ENCODE measurements around the gene PCDH15. TPM values are rescaled to one million over a fixed set of nuclear protein-coding genes. Genes with fewer than 3 reads are reported as not detected.

Gene PCDH15
- total RNA-seq, 1 experiment from 2014 or later: 0.59 TPM

DNA sequence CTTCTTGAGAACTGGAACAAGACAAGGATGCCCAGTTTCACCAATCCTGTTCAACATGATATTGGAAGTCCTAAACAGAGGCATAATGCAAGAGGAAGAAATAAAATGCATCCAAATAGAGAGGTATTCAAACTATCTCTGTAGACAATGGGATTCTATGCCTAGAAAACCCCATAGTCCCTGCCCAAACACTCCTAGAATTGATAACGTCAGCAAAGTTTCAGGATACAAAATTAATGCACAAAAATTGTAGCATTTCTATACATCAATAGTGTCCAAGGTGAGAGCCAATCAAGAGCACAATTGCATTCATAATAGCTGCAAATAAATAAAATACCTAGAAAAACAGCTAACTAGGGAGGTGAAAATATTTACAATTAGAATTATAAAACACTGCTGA, 72.5 kb downstream of the PCDH15 start:
- no peaks in the 10 kb centered on the region for H3K4me1 Mint-ChIP-seq
- H3K27me3 Mint-ChIP-seq (ENCODE audit: low read depth): no peaks in the 10 kb centered on the region
- H3K4me3 Mint-ChIP-seq: no peak overlapping the region
- CTCF ChIA-PET: no interaction called here
- H3K27ac Mint-ChIP-seq: no peak overlapping the region
- ATAC-seq (no peak), DNase-seq (ENCODE audit: low spot score) (no peak)
- POLR2A ChIA-PET: no interaction called here
- no peaks in the 10 kb centered on the region for H3K9me3 Mint-ChIP-seq
- H3K36me3 Mint-ChIP-seq: no peaks in the 10 kb centered on the region
- TF ChIP-seq SOX15 (CRISPR knock-in tag; IDR thresholded peaks at IDR 0.05): no peak
- TF ChIP-seq, protein P1, sequence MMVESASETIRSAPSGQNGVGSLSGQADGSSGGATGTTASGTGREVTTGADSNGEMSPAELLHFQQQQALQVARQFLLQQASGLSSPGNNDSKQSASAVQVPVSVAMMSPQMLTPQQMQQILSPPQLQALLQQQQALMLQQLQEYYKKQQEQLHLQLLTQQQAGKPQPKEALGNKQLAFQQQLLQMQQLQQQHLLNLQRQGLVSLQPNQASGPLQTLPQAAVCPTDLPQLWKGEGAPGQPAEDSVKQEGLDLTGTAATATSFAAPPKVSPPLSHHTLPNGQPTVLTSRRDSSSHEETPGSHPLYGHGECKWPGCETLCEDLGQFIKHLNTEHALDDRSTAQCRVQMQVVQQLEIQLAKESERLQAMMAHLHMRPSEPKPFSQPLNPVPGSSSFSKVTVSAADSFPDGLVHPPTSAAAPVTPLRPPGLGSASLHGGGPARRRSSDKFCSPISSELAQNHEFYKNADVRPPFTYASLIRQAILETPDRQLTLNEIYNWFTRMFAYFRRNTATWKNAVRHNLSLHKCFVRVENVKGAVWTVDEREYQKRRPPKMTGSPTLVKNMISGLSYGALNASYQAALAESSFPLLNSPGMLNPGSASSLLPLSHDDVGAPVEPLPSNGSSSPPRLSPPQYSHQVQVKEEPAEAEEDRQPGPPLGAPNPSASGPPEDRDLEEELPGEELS (CRISPR knock-in tag; IDR thresholded peaks at IDR 0.05): no peak
- no peak for TF ChIP-seq SMAD3 (CRISPR knock-in tag; IDR thresholded peaks at IDR 0.05; ENCODE audit: borderline replicate concordance)
- TF ChIP-seq ZNF396 (CRISPR knock-in tag; IDR thresholded peaks at IDR 0.05; ENCODE audit: borderline replicate concordance): no peak
- no peak for TF ChIP-seq KAT7 (CRISPR knock-in tag; IDR thresholded peaks at IDR 0.05; ENCODE audit: borderline replicate concordance)
- TF ChIP-seq NFYB (CRISPR knock-in tag; conservative IDR thresholded peaks at IDR 0.05; ENCODE audit: low read depth): no peak
- TF ChIP-seq NR1H2 (CRISPR knock-in tag; IDR thresholded peaks at IDR 0.05): no peak
- TF ChIP-seq TCF7 (CRISPR knock-in tag; IDR thresholded peaks at IDR 0.05; ENCODE audit: low read depth): no peak
- TF ChIP-seq ZNF512 (CRISPR knock-in tag; IDR thresholded peaks at IDR 0.05; ENCODE audit: borderline replicate concordance): no peak
- TF ChIP-seq, protein P2, sequence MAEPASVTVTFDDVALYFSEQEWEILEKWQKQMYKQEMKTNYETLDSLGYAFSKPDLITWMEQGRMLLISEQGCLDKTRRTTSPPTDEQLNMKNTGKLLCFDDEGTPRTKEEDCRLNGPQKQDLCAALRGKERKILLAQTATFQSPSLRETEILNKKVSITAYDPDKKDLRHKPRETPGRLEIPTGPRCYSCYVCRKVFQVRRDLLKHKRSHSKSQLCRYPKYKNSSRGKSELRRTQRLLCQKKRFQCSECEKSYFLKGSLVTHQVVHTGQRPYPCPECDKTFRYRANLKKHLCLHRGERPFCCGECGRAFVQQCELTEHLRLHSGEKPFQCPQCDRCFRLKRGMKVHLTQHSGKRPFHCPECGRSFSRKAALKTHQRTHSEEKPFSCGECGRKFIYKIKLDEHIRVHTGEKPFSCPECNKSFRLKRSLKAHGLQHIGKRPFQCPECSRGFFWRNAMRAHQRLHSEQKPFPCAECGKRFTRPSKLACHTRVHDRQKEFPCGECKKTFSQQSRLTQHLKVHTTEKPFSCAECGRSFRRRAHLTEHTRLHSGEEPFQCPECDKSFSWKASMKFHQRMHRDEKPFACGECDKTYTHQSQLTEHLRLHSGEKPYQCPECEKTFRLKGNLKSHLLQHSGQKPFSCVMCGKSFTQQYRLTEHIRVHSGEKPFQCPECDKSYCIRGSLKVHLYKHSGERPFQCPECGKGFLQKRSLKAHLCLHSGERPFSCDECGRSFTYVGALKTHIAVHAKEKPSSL (CRISPR knock-in tag; conservative IDR thresholded peaks at IDR 0.05): no peak
- TF ChIP-seq GTF2I (CRISPR knock-in tag; conservative IDR thresholded peaks at IDR 0.05): no peak
- no peak for TF ChIP-seq ESRRA (CRISPR knock-in tag; IDR thresholded peaks at IDR 0.05; ENCODE audit: borderline replicate concordance)
- no peak for TF ChIP-seq STAT6 (CRISPR knock-in tag; conservative IDR thresholded peaks at IDR 0.05; ENCODE audit: low read depth)

DNA sequence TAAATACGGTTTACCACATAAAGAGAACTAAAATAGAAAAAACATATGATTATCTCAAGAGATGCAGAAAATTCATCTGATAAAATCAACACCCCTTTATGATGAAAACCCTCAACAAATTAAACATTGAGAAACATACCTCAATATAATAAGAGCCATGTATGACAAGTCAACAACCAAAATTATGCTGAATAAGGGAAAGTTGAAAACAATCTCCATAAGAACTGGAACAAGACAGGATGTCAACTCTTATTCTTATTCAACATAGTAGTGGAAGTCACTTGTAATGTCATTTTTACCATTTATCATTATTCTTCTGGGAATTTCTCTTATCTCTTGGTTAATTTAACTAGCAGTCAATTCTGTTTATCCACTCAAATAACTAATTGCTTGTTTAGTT, 79.0 kb downstream of the PCDH15 start:
- no peaks in the 10 kb centered on the region for H3K27me3 Mint-ChIP-seq (ENCODE audit: low read depth)
- H3K27ac Mint-ChIP-seq: no peak overlapping the region
- TF ChIP-seq ATF1 (CRISPR knock-in tag; IDR thresholded peaks at IDR 0.05) (no peak), ELF4 (CRISPR knock-in tag; IDR thresholded peaks at IDR 0.05; ENCODE audit: low read depth) (no peak), ZNF532 (CRISPR knock-in tag; IDR thresholded peaks at IDR 0.05; ENCODE audit: borderline replicate concordance) (no peak), NFATC4 (CRISPR knock-in tag; IDR thresholded peaks at IDR 0.05) (no peak), CBFB (CRISPR knock-in tag; IDR thresholded peaks at IDR 0.05; ENCODE audit: low read depth) (no peak), FOXP1 (CRISPR knock-in tag; IDR thresholded peaks at IDR 0.05; ENCODE audit: borderline replicate concordance) (no peak), ZNF396 (CRISPR knock-in tag; IDR thresholded peaks at IDR 0.05; ENCODE audit: borderline replicate concordance) (no peak)
- peaks cover 8% of the 10 kb centered on the region for H3K9me3 Mint-ChIP-seq
- ChIA-PET POLR2A (no interaction called here), CTCF (no interaction called here)
- DNase-seq (ENCODE audit: low spot score) (no peak), ATAC-seq (no peak)
- no peaks in the 10 kb centered on the region for H3K4me1 Mint-ChIP-seq
- no peak overlapping the region for H3K4me3 Mint-ChIP-seq
- H3K36me3 Mint-ChIP-seq: peaks cover 8% of the 10 kb centered on the region

Measured in WTC11 (cell line).